ENCODE data around the gene PLEKHG3.
"Not testable (repeated sequence)": the region's sequence is repeated elsewhere in the genome, so short reads cannot be mapped to it uniquely, and the experiment has no call there.

Gene PLEKHG3

GRCh38 chr14:64681796-64682710 lies 22.2 kb upstream of the PLEKHG3 start:
- no peak overlapping the region for H3K4me3 ChIP-seq (ENCODE audit: low read length)
- TF ChIP-seq ZNF274 (IDR thresholded peaks at IDR 0.05; ENCODE audit: low read depth, low read length), result no peak

GRCh38 chr14:64682843-64683242 lies 21.4 kb upstream of the PLEKHG3 start:
- no peak for TF ChIP-seq ZNF274 (IDR thresholded peaks at IDR 0.05; ENCODE audit: low read depth, low read length)
- no peak overlapping the region for H3K4me3 ChIP-seq (ENCODE audit: low read length)

- no peak for TF ChIP-seq ZNF274 (IDR thresholded peaks at IDR 0.05; ENCODE audit: low read depth, low read length)
- no peak overlapping the region for H3K4me3 ChIP-seq (ENCODE audit: low read length)
These were observed 21.0 kb upstream of the PLEKHG3 start for GRCh38 chr14:64683264-64683663.

- no peak overlapping the region for H3K4me3 ChIP-seq (ENCODE audit: low read length)
- no peak for TF ChIP-seq ZNF274 (IDR thresholded peaks at IDR 0.05; ENCODE audit: low read depth, low read length)
These were observed 20.1 kb upstream of the PLEKHG3 start for GRCh38 chr14:64684091-64684490.

GRCh38 chr14:64685371-64686281 lies 18.6 kb upstream of the PLEKHG3 start:
- no peak overlapping the region for H3K4me3 ChIP-seq (ENCODE audit: low read length)
- no peak for TF ChIP-seq ZNF274 (IDR thresholded peaks at IDR 0.05; ENCODE audit: low read depth, low read length)

- no peak for TF ChIP-seq ZNF274 (IDR thresholded peaks at IDR 0.05; ENCODE audit: low read depth, low read length)
- H3K4me3 ChIP-seq (ENCODE audit: low read length), result no peak overlapping the region
These were observed 18.0 kb upstream of the PLEKHG3 start for GRCh38 chr14:64686282-64686615.

GRCh38 chr14:64688031-64688430 lies 16.2 kb upstream of the PLEKHG3 start:
- H3K4me3 ChIP-seq (ENCODE audit: low read length), result no peak overlapping the region
- no peak for TF ChIP-seq ZNF274 (IDR thresholded peaks at IDR 0.05; ENCODE audit: low read depth, low read length)

- no peak overlapping the region for H3K4me3 ChIP-seq (ENCODE audit: low read length)
- TF ChIP-seq ZNF274 (IDR thresholded peaks at IDR 0.05; ENCODE audit: low read depth, low read length), result no peak
These were observed 15.4 kb upstream of the PLEKHG3 start for GRCh38 chr14:64688811-64689281.

GRCh38 chr14:64689289-64689688 lies 14.9 kb upstream of the PLEKHG3 start:
- no peak for TF ChIP-seq ZNF274 (IDR thresholded peaks at IDR 0.05; ENCODE audit: low read depth, low read length)
- H3K4me3 ChIP-seq (ENCODE audit: low read length), result no peak overlapping the region

- not testable (repeated sequence) for H3K4me3 ChIP-seq (ENCODE audit: low read length)
These were observed 13.6 kb upstream of the PLEKHG3 start for GRCh38 chr14:64690607-64691006.

GRCh38 chr14:64691376-64691775 lies 12.8 kb upstream of the PLEKHG3 start:
- TF ChIP-seq ZNF274 (IDR thresholded peaks at IDR 0.05; ENCODE audit: low read depth, low read length), result no peak
- H3K4me3 ChIP-seq (ENCODE audit: low read length), result no peak overlapping the region

- no peak for TF ChIP-seq ZNF274 (IDR thresholded peaks at IDR 0.05; ENCODE audit: low read depth, low read length)
- no peak overlapping the region for H3K4me3 ChIP-seq (ENCODE audit: low read length)
These were observed 11.8 kb upstream of the PLEKHG3 start for GRCh38 chr14:64692189-64692985.

- no peak overlapping the region for H3K4me3 ChIP-seq (ENCODE audit: low read length)
- no peak for TF ChIP-seq ZNF274 (IDR thresholded peaks at IDR 0.05; ENCODE audit: low read depth, low read length)
These were observed 11.0 kb upstream of the PLEKHG3 start for GRCh38 chr14:64692986-64693809.

All from GM08714 (cell line).